D721Med (cell line): ENCODE measurements around the gene NF1.

Experiments
- DNase-seq: peaks from one replicate; pipeline ENCODE4 v3.0.0; 2011; ENCODE audit warnings: low spot score; ENCODE audit not compliant: insufficient read length
- FAIRE-seq: peaks from 2 replicates; lab custom pipeline; 2011; peaks lifted over from hg19 to GRCh38; lab: Jason Lieb, UNC
- CTCF ChIP-seq: IDR thresholded peaks from 2 replicates; pipeline ENCODE4 v1.5.1; 2012; ENCODE audit warnings: mild to moderate bottlenecking, control low read depth; ENCODE audit not compliant: insufficient read depth; ENCODE audit errors: missing control alignments

Gene NF1

GRCh38 chr17:31294231-31294630, 199.5 kb downstream of the NF1 start:
- FAIRE-seq = no peak

GRCh38 chr17:31294820-31295488, 200.2 kb downstream of the NF1 start:
- no peak for DNase-seq
- no peak for FAIRE-seq
- TF ChIP-seq CTCF = no peak

More at GRCh38 chr17:31294231-31294630, 199.5 kb downstream of the NF1 start:
- no peak for TF ChIP-seq CTCF
- DNase-seq = no peak

GRCh38 chr17:31295489-31295871, 200.7 kb downstream of the NF1 start:
- no peak for TF ChIP-seq CTCF
- DNase-seq (no peak), FAIRE-seq (no peak)

- no peak for DNase-seq
- no peak for FAIRE-seq
- no peak for TF ChIP-seq CTCF
Measured at GRCh38 chr17:31296142-31296541, 201.4 kb downstream of the NF1 start.

- no peak for FAIRE-seq
- TF ChIP-seq CTCF = no peak
- DNase-seq = no peak
Measured at GRCh38 chr17:31297090-31297489, 202.3 kb downstream of the NF1 start, which contains the start of gene OMG. Gene OMG, minus strand, starts transcription at chr17:31297239. Its CDS starts 908 bp downstream, at chr17:31296331.

GRCh38 chr17:31299624-31300023, 204.8 kb downstream of the NF1 start:
- DNase-seq (no peak), FAIRE-seq (no peak)
- TF ChIP-seq CTCF = no peak

- no peak for DNase-seq
- no peak for TF ChIP-seq CTCF
- FAIRE-seq = no peak
Measured at GRCh38 chr17:31307640-31308039, 212.9 kb downstream of the NF1 start.
